COLO668 (cell line): ENCODE data around the gene KCTD10.
"Not testable (repeated sequence)": the region's sequence is repeated elsewhere in the genome, so short reads cannot be mapped to it uniquely, and the experiment has no call there.

Experiments used
- DNase-seq: peaks from one replicate; lab custom pipeline; 2025; ENCODE audit not compliant: unreplicated experiment; lab: John Stamatoyannopoulos, UW

KCTD10 gene

GRCh38 chr12:109422251-109422650, 54.8 kb downstream of the KCTD10 start:
- no peak for DNase-seq

GRCh38 chr12:109421355-109422087, 55.6 kb downstream of the KCTD10 start:
- no peak for DNase-seq

- no peak for DNase-seq
Measured at GRCh38 chr12:109418848-109419480, 58.1 kb downstream of the KCTD10 start.

- DNase-seq: not testable (repeated sequence)
Measured at GRCh38 chr12:109406147-109406546, 71.0 kb downstream of the KCTD10 start.

- DNase-seq: not testable (repeated sequence)
Measured at GRCh38 chr12:109404841-109405240, 72.3 kb downstream of the KCTD10 start.
